Esophagus squamous epithelium (tissue), 5 donors: Measurements from ENCODE around the gene KRTAP9-6. TPM values are rescaled to one million over a fixed set of nuclear protein-coding genes. Genes with fewer than 3 reads are reported as not detected.
"Not testable (repeated sequence)": the region's sequence is repeated elsewhere in the genome, so short reads cannot be mapped to it uniquely, and the experiment has no call there.

Experiments
- DNase-seq: peaks from one replicate; lab custom pipeline; 2025; lab: John Stamatoyannopoulos, UW
- H3K27ac ChIP-seq, 4 donors: fragments of 200-600 bp; sonication (generic); one replicate each; pipeline ENCODE4 v1.5.1; 2016 to 2019; ENCODE audit warnings: mild to moderate bottlenecking in 1 of 4
- H3K27me3 ChIP-seq, 4 donors: fragments of 200-600 bp; sonication (generic); 1 replicate in 3 of 4; 2 replicates in 1 of 4; pipeline versions ENCODE4 v1.5.1 to v1.6.0; 2017 to 2021; ENCODE audit warnings: antibody characterized with exemption in 1 of 4
- H3K36me3 ChIP-seq, 3 donors: fragments of 200-600 bp; sonication (generic); one replicate each; pipeline ENCODE4 v1.5.1; 2016 to 2019
- H3K4me1 ChIP-seq, 3 donors: fragments of 200-600 bp; sonication (generic); one replicate each; pipeline ENCODE4 v1.5.1; 2017 to 2019
- H3K4me3 ChIP-seq, 4 donors: fragments of 200-600 bp; sonication (generic); 1 replicate in 3 of 4; 2 replicates in 1 of 4; pipeline ENCODE4 v1.5.1; 2016 to 2019; ENCODE audit warnings: mild to moderate bottlenecking in 2 of 4, moderate library complexity in 1 of 4
- H3K9me3 ChIP-seq, 3 donors: fragments of 200-600 bp; sonication (generic); one replicate each; pipeline ENCODE4 v1.5.1; 2016 to 2019
- POLR2A ChIP-seq, 4 donors: fragments of 450-650 bp; IDR thresholded peaks; one replicate each; pipeline ENCODE4 v1.6.1; 2017; ENCODE audit warnings: antibody characterized with exemption in 4 of 4, mild to moderate bottlenecking in 4 of 4, moderate library complexity in 3 of 4
- WGBS, 2 donors: methylation state at CpG; one replicate each; pipeline ENCODE4 v1.1.5; 2018; 5-methylcytosine and 5-hydroxymethylcytosine counted together
- intact Hi-C: fragments of 100-400 bp; cut with DNase I; formaldehyde crosslinking; loops from one replicate; pipeline ENCODE4 v1.15.0; 2022
- total RNA-seq, 4 donors: library from RNA; depleted of rRNA; stranded (reverse); fragments of >200 nt; gene quantifications; one replicate each; pipeline ENCODE4 v1.1.0, GENCODE V29; 2016
- TF ChIP-seq, protein P1 (sequence below), 6 experiments: fragments of 450-650 bp in 4 of 6; fragments of 200-600 bp in 2 of 6; sonication (generic) in 2 of 6; IDR thresholded peaks; one replicate each; pipeline ENCODE4 v1.5.1; 2016 to 2019; ENCODE audit warnings: antibody characterized with exemption in 6 of 6, mild to moderate bottlenecking in 4 of 6, moderate library complexity in 4 of 6
- donor health status: DM: yes; HTN: yes; CAD: no.

The KRTAP9-6 gene
- total RNA-seq, 4 donors from 2014 or later = not detected

DNA sequence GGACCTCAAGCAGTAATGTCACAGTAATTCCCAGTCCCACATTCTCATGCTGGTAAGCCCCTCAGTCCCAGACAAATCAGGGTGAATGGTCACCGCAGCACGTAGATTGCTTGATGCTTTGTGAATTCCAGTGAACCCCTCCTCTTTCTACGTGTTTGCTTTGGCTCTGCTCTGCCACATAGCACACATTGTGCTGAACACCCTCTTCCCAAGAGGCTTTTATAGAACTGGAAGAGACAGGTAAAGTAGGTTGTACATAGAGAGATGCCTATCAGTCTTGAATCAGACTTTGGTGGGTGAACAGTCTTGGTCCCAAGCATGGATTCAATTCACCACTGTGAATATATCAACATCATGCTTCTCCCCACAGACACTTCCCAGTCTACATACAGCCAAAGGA is 579 bp upstream of the KRTAP9-6 start:
- no peak for DNase-seq
- 89 to 100% methylated on average over 2 to 3 of the region's 3 CpGs for WGBS, 2 donors
- TF ChIP-seq, protein P1, sequence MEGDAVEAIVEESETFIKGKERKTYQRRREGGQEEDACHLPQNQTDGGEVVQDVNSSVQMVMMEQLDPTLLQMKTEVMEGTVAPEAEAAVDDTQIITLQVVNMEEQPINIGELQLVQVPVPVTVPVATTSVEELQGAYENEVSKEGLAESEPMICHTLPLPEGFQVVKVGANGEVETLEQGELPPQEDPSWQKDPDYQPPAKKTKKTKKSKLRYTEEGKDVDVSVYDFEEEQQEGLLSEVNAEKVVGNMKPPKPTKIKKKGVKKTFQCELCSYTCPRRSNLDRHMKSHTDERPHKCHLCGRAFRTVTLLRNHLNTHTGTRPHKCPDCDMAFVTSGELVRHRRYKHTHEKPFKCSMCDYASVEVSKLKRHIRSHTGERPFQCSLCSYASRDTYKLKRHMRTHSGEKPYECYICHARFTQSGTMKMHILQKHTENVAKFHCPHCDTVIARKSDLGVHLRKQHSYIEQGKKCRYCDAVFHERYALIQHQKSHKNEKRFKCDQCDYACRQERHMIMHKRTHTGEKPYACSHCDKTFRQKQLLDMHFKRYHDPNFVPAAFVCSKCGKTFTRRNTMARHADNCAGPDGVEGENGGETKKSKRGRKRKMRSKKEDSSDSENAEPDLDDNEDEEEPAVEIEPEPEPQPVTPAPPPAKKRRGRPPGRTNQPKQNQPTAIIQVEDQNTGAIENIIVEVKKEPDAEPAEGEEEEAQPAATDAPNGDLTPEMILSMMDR (IDR thresholded peaks at IDR 0.05) = no peak
- no peak for TF ChIP-seq POLR2A (IDR thresholded peaks at IDR 0.05)
- intact Hi-C loops = no loop called here
- no peaks in the 10 kb centered on the region for H3K36me3 ChIP-seq
- H3K4me1 ChIP-seq = no peaks in the 10 kb centered on the region
- H3K9me3 ChIP-seq = no peaks in the 10 kb centered on the region
- H3K4me3 ChIP-seq = no peak overlapping the region
- H3K27ac ChIP-seq = no peak overlapping the region
- peaks cover 0 to 9% (median 0%) of the 10 kb centered on the region in 4 donors for H3K27me3 ChIP-seq

DNA sequence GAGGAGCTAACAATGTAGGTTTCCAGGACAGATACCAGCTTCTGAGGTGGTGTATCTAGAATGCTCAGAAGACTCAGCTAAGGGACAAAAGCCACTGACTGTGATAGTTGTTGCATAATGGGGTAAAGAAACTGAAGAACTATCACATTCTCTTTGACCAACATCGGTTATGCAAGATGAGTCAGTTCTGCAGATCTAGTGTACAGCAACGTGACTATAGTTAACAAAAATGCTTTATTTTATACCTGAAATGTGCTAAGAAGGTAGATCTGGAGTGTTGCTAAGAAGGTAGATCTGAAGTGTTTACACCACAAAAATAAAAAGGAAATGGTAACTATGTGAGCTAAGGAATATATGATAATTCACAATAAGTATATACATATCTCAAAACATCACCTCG is 2.5 kb downstream of the KRTAP9-6 start:
- TF ChIP-seq POLR2A (IDR thresholded peaks at IDR 0.05) = no peak
- TF ChIP-seq, protein P1 (IDR thresholded peaks at IDR 0.05) = no peak
- Histone ChIP-seq H3K4me1 (no peaks in the 10 kb centered on the region), H3K27ac (no peak overlapping the region), H3K9me3 (no peaks in the 10 kb centered on the region), H3K27me3 (peaks cover 0 to 4% (median 0%) of the 10 kb centered on the region in 4 donors), H3K36me3 (no peaks in the 10 kb centered on the region), H3K4me3 (no peak overlapping the region)
- DNase-seq = no peak
- 82% methylated on average over 3 of the region's 3 CpGs; no CpG with 5 or more reads in 1 of the 2 donors for WGBS, 2 donors
- intact Hi-C loops = no loop called here

DNA sequence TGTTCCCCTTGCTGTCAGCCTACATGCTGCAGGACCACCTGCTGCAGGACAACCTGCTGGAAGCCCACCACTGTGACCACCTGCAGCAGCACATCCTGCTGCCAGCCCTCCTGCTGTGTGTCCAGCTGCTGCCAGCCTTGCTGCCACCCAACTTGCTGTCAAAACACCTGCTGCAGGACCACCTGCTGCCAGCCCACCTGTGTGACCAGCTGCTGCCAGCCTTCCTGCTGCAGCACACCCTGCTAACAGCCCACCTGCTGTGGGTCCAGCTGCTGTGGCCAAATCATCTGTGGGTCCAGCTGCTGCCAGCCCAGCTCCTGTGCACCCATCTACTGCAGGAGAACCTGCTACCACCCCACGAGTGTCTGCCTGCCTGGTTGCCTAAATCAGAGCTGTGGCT is 6.1 kb downstream of the KRTAP9-6 start:
- WGBS, 2 donors = no CpG with 5 or more reads among the region's 1 CpG
- H3K9me3 ChIP-seq, H3K36me3 ChIP-seq, H3K4me3 ChIP-seq, intact Hi-C loops, H3K4me1 ChIP-seq, H3K27ac ChIP-seq, DNase-seq, H3K27me3 ChIP-seq: not testable (repeated sequence)

DNA sequence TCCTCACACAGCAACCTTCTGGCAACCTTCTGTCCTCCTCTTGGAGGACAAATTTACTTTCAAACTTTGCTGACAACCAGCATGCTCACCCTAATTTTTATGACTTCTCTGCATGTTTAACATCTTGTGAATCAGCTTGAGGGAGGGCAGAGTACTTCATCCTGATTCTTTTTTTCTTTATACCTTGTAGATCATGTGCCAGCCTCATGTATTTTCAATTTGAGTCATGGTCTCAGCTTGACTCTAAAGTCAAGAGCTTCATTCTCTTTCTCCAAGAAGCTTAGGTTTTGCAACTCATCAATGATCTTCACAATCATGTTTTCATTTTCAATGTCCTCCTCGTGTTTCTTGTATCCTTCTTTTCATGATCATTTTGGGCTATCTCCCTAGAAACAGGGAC is 6.7 kb downstream of the KRTAP9-6 start:
- no peak for TF ChIP-seq POLR2A (IDR thresholded peaks at IDR 0.05)
- TF ChIP-seq, protein P1 (IDR thresholded peaks at IDR 0.05) = no peak
- 75% methylated on average over 1 of the region's 1 CpG; no CpG with 5 or more reads in 1 of the 2 donors for WGBS, 2 donors
- Histone ChIP-seq H3K9me3 (no peaks in the 10 kb centered on the region), H3K36me3 (no peaks in the 10 kb centered on the region), H3K4me1 (no peaks in the 10 kb centered on the region), H3K27me3 (peaks cover 0 to 5% (median 0%) of the 10 kb centered on the region in 4 donors), H3K27ac (no peak overlapping the region), H3K4me3 (no peak overlapping the region)
- intact Hi-C loops = no loop called here
- no peak for DNase-seq

DNA sequence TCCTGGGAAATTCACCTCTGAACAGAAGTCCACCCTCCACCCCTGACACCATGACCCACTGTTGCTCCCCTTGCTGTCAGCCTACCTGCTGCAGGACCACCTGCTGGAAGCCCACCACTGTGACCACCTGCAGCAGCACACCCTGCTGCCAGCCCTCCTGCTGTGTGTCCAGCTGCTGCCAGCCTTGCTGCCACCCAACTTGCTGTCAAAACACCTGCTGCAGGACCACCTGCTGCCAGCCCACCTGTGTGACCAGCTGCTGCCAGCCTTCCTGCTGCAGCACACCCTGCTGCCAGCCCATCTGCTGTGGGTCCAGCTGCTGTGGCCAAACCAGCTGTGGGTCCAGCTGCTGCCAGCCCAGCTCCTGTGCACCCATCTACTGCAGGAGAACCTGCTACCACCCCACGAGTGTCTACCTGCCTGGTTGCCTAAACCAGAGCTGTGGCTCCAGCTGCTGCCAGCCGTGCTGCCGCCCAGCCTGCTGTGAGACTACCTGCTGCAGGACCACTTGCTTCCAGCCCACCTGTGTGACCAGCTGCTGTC is 10.5 kb downstream of the KRTAP9-6 start, which contains the start of gene KRTAP9-7:
Gene KRTAP9-7 (plus strand): TSS at position 51 of the 543 bp plus-strand sequence. CDS start 0 bp downstream, at position 51.
- DNase-seq, intact Hi-C loops: not testable (repeated sequence)

DNA sequence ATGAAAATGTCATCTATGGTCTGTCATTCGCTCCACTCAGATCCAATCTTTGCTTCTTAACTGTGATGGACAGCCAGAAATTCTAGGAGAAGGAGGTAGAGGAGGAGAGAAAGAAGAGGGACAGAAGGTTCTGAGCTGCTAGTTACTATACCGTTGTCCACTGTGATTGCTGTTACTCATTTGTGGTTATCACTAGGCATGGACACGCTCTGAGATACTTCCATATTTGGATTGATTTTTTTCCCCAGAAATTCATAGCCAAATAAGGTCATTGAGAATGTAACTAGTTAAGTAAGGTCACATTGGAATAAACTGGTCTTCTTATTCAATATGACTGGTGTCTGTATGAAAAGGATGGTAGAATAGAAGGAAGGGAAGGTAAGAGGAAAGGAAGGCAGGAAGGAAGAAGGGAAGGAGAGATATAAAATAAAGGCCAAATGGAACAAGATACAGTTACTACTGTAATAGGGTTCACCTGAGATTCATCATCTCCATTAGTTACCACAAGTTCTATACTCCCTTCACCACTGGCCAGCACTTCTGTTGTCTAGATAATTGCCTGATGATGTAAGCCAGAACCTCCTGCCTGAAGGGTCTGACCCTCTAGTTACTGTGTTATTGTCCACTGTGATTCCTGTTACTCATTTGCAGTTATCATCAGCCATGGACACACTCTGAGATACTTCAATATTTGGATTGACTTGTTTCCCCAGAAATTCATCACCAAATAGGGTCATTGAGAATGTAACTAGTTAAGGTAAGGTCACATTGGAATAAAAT is 13.2 kb downstream of the KRTAP9-6 start:
- no peaks in the 10 kb centered on the region for H3K4me1 ChIP-seq
- intact Hi-C loops = no loop called here
- whole genome bisulfite sequencing, 2 donors = 78 to 83% methylated on average over 3 of the region's 3 CpGs
- H3K27me3 ChIP-seq = peaks cover 0 to 10% (median 0%) of the 10 kb centered on the region in 4 donors
- DNase-seq = no peak
- no peaks in the 10 kb centered on the region for H3K36me3 ChIP-seq
- no peak overlapping the region for H3K27ac ChIP-seq
- H3K4me3 ChIP-seq = no peak overlapping the region
- no peaks in the 10 kb centered on the region for H3K9me3 ChIP-seq
- TF ChIP-seq POLR2A (IDR thresholded peaks at IDR 0.05) = no peak
- TF ChIP-seq, protein P1 (IDR thresholded peaks at IDR 0.05) = no peak

More for the DNA sequence above, 10.5 kb downstream of the KRTAP9-6 start, which contains the start of gene KRTAP9-7:
- not testable (repeated sequence) for H3K4me1 ChIP-seq, H3K27me3 ChIP-seq, H3K27ac ChIP-seq, H3K4me3 ChIP-seq, H3K36me3 ChIP-seq, H3K9me3 ChIP-seq
- WGBS, 2 donors = 80 to 100% methylated on average over 1 of the region's 3 CpGs
